Mucosa of descending colon (tissue), 3 donors: ENCODE data around the gene PITPNM2. TPM values are rescaled to one million over a fixed set of nuclear protein-coding genes. Genes with fewer than 3 reads are reported as not detected.
A peak's percentile ranks its signal among the peaks of the same experiment; 100 is the strongest.

Source experiments
- ATAC-seq: fragments of 200-7000 bp; cut with Tn5 transposase; one replicate; pipeline ENCODE4 v1.9.1; 2020; ENCODE audit warnings: mild to moderate bottlenecking, moderate library complexity
- DNase-seq, 3 donors: peaks; one replicate each; pipeline ENCODE4 v3.0.0-alpha.2; 2020
- H3K36me3 ChIP-seq: fragments of 200-600 bp; one replicate; pipeline ENCODE4 v1.8.0; 2021; ENCODE audit warnings: low read depth, mild to moderate bottlenecking
- H3K4me1 ChIP-seq: fragments of 200-600 bp; one replicate; pipeline ENCODE4 v1.8.0; 2021; ENCODE audit warnings: low read depth, mild to moderate bottlenecking
- H3K4me3 ChIP-seq: fragments of 200-600 bp; one replicate; pipeline ENCODE4 v1.8.0; 2021; ENCODE audit warnings: mild to moderate bottlenecking
- H3K9me3 ChIP-seq: fragments of 200-600 bp; one replicate; pipeline ENCODE4 v1.8.0; 2021; ENCODE audit warnings: mild to moderate bottlenecking
- intact Hi-C, 2 donors: fragments of 100-400 bp; cut with DNase I in 1 of 2; cut with micrococcal nuclease in 1 of 2; formaldehyde crosslinking; loops; one replicate each; pipeline versions ENCODE4 v1.11.0 to v1.11.1; 2022; cut with DNase I, micrococcal nuclease
- total RNA-seq, 3 donors: library from RNA; stranded (reverse); fragmentation: NEBNext Ultra II Directional in 2 of 3; extraction: Animal tissue kit (Norgen Biotek cat#: 25700) in 2 of 3; gene quantifications; one replicate each; pipeline versions ENCODE4 v1.2.1 to v1.2.4, GENCODE V29; 2021 to 2023
- TF ChIP-seq, protein P1 (sequence below): fragments of 200-600 bp; IDR thresholded peaks from one replicate; pipeline ENCODE4 v1.8.0; 2022; ENCODE audit warnings: antibody characterized with exemption, mild to moderate bottlenecking
- donor health status: DM: no; HTN: no; CAD: no; lungs with moderate emphysema.
- donor health status: DM: no; HTN: no; CAD: no.
- donor health status: DM: no; HTN: yes; CAD: no.

The PITPNM2 gene
- total RNA-seq, 3 donors from 2014 or later: 16.7 to 22.7 (median 20.8) TPM

DNA sequence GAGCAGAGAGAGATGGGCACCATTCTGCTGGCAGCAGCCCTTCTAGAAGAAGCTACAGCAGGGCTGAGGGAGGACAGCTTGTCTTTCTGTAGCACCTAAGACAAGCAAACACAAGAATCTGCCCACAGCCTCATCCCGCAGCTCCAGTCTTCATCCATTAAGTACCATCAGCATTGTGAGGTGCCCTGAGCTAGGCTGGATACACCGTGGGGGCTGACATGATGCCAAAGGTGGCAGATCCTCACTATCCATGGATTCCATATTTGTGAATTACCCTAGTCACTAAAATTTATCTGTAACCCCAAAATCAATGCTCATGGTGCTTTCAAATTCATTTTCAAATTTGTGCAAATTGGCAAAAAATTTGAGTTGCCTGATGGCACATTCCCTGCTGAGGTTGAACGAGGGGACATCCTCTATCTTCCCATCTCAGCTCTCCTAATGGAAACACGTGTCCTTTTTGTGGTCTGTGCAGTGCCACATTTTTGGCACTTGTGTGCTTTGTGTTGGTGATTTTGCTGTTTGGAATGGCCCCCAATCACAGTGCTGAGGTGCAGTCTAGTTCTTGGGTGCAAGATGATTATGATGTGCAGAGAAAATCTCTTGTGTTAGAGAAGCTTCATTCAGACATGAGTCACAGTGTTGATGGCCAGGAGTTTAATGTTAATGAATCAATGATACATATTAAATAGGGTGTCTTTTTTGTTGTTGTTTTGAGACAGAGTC lies 7.0 kb downstream of the PITPNM2 start:
- ATAC-seq: no peak
- TF ChIP-seq, protein P1, sequence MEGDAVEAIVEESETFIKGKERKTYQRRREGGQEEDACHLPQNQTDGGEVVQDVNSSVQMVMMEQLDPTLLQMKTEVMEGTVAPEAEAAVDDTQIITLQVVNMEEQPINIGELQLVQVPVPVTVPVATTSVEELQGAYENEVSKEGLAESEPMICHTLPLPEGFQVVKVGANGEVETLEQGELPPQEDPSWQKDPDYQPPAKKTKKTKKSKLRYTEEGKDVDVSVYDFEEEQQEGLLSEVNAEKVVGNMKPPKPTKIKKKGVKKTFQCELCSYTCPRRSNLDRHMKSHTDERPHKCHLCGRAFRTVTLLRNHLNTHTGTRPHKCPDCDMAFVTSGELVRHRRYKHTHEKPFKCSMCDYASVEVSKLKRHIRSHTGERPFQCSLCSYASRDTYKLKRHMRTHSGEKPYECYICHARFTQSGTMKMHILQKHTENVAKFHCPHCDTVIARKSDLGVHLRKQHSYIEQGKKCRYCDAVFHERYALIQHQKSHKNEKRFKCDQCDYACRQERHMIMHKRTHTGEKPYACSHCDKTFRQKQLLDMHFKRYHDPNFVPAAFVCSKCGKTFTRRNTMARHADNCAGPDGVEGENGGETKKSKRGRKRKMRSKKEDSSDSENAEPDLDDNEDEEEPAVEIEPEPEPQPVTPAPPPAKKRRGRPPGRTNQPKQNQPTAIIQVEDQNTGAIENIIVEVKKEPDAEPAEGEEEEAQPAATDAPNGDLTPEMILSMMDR: no peak
- intact Hi-C loops: loop anchor here in 1 of 2 donors (10.0 kb wide), 1 partner anchor 159 kb away; the partner anchor contains the start of gene ARL6IP4
- H3K36me3 ChIP-seq: no peaks in the 10 kb centered on the region
- DNase-seq: no peak
- no peak overlapping the region for H3K4me3 ChIP-seq
- peaks cover 41% of the 10 kb centered on the region for H3K4me1 ChIP-seq
- H3K9me3 ChIP-seq: no peaks in the 10 kb centered on the region

DNA sequence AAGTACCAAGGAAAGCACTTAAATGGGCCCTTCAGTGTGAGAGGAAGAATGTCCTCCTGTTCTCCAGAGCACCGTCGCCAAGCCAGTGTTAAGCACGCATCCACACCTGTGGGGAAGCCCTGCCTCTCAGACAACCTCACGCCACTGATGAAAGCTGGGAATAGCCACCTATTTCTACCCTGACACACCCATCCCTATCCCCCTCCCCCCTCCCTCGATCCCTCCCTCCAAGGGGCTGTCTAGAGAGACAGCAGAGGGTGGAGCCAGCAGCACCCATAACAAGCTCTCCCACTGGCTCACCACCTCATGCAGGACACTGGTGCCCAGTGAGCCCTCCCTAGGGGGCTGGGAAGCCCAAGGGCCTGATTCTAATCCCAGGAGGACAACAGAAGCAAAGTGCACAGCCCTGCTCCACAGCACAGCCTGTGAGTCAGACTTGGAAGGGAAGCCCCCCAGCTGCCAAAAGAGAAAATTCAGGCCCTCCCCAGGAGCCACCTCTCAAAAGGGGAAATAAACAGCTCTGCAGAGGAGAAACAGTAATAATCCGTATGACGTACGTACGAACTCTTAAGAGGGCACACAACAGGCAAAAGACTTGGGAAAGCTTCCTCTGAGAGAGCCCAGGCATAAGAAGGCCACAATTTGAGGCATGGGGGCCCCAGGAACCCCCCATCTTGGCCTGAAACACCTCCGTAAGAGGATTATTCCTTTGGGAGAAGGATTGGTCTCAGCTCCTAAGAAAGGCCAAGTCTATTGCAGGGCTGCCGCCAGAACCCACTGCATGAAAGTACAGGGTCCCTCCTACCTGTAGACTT lies 7.8 kb downstream of the PITPNM2 start:
- Histone ChIP-seq H3K9me3 (no peaks in the 10 kb centered on the region), H3K4me3 (no peak overlapping the region), H3K36me3 (no peaks in the 10 kb centered on the region), H3K4me1 (peaks cover 46% of the 10 kb centered on the region)
- intact Hi-C loops: loop anchor here in 1 of 2 donors (10.0 kb wide), 1 partner anchor 158 kb away; the partner anchor contains the start of gene ARL6IP4
- ATAC-seq (peak; percentile 60), DNase-seq (peak; percentile 63 to 74 (median 69))
- TF ChIP-seq, protein P1: no peak

DNA sequence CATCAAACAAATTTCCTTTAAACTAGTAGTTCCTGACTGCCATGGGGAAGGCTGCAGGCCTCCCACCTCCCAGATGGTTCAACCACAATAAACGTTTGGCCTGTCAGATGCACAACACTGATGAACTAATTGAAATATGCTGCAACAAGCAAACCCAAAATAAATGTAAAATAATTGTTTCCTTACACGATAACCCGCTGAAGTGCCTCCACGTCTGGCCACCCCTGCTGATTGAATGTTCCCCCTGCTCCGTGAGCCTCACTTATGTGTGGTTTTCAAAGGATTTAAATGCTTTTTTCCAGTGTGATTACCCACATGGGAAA lies 8.4 kb downstream of the PITPNM2 start:
- no peaks in the 10 kb centered on the region for H3K36me3 ChIP-seq
- intact Hi-C loops: loop anchor here in 1 of 2 donors (10.0 kb wide), 1 partner anchor 158 kb away; the partner anchor contains the start of gene ARL6IP4
- TF ChIP-seq, protein P1: no peak
- DNase-seq (no peak), ATAC-seq (no peak)
- peaks cover 46% of the 10 kb centered on the region for H3K4me1 ChIP-seq
- no peak overlapping the region for H3K4me3 ChIP-seq
- H3K9me3 ChIP-seq: no peaks in the 10 kb centered on the region

GRCh38 chr12:123141615-123142517 lies 9.0 kb downstream of the PITPNM2 start:
- H3K9me3 ChIP-seq: no peaks in the 10 kb centered on the region
- DNase-seq (peak; percentile 81 to 86 (median 84)), ATAC-seq (peak; percentile 86)
- intact Hi-C loops: loop anchor here in 1 of 2 donors (10.0 kb wide), 1 partner anchor 157 kb away; the partner anchor contains the start of gene ARL6IP4
- TF ChIP-seq, protein P1: no peak
- peaks cover 46% of the 10 kb centered on the region for H3K4me1 ChIP-seq
- H3K4me3 ChIP-seq: no peak overlapping the region
- H3K36me3 ChIP-seq: no peaks in the 10 kb centered on the region
